NCI-H1694 (cell line): ENCODE data around the gene GABRG3.

Experiments
- DNase-seq: peaks from one replicate; lab custom pipeline; 2025; lab: John Stamatoyannopoulos, UW

The GABRG3 gene

GRCh38 chr15:27249046-27249759 lies 278.2 kb downstream of the GABRG3 start:
- DNase-seq = no peak

- DNase-seq = no peak
These were observed 278.8 kb downstream of the GABRG3 start for GRCh38 chr15:27249760-27250109.

GRCh38 chr15:27250223-27250622 lies 279.2 kb downstream of the GABRG3 start:
- DNase-seq = no peak

GRCh38 chr15:27254055-27254454 lies 283.1 kb downstream of the GABRG3 start:
- DNase-seq = no peak

- DNase-seq = no peak
These were observed 283.8 kb downstream of the GABRG3 start for GRCh38 chr15:27254801-27255200.

GRCh38 chr15:27256446-27256845 lies 285.5 kb downstream of the GABRG3 start:
- DNase-seq = no peak

- DNase-seq = no peak
These were observed 287.3 kb downstream of the GABRG3 start for GRCh38 chr15:27258287-27258686.

- no peak for DNase-seq
These were observed 289.5 kb downstream of the GABRG3 start for GRCh38 chr15:27260523-27260922.

- DNase-seq = no peak
These were observed 297.9 kb downstream of the GABRG3 start for GRCh38 chr15:27268923-27269322.

GRCh38 chr15:27271258-27271657 lies 300.3 kb downstream of the GABRG3 start:
- no peak for DNase-seq

GRCh38 chr15:27272427-27272826 lies 301.4 kb downstream of the GABRG3 start:
- no peak for DNase-seq

- DNase-seq = no peak
These were observed 302.5 kb downstream of the GABRG3 start for GRCh38 chr15:27273506-27273905.

GRCh38 chr15:27278761-27279160 lies 307.8 kb downstream of the GABRG3 start:
- DNase-seq = no peak

GRCh38 chr15:27292641-27293040 lies 321.7 kb downstream of the GABRG3 start:
- no peak for DNase-seq

- no peak for DNase-seq
These were observed 322.6 kb downstream of the GABRG3 start for GRCh38 chr15:27293607-27294006.

- DNase-seq = no peak
These were observed 346.8 kb downstream of the GABRG3 start for GRCh38 chr15:27317736-27318135.

- DNase-seq = no peak
These were observed 352.8 kb downstream of the GABRG3 start for GRCh38 chr15:27323801-27324200.

GRCh38 chr15:27324886-27325615 lies 354.1 kb downstream of the GABRG3 start:
- DNase-seq = no peak

- DNase-seq = no peak
These were observed 356.6 kb downstream of the GABRG3 start for GRCh38 chr15:27327467-27328025.

- DNase-seq = no peak
These were observed 357.2 kb downstream of the GABRG3 start for GRCh38 chr15:27328186-27328585.

- DNase-seq = no peak
These were observed 357.6 kb downstream of the GABRG3 start for GRCh38 chr15:27328608-27329007.

- no peak for DNase-seq
These were observed 359.3 kb downstream of the GABRG3 start for GRCh38 chr15:27330326-27330725.

- no peak for DNase-seq
These were observed 365.7 kb downstream of the GABRG3 start for GRCh38 chr15:27336676-27337075.
